Stimulated activated CD8-positive, alpha-beta memory T cell treated with anti-CD3 and anti-CD28 coated beads, Interleukin-4, amount 100 ng/mL, for 1 hour (primary cell): ENCODE data around the gene MRPL23.

Experiments
- DNase-seq, 2 donors: peaks; one replicate each; pipeline ENCODE4 v3.0.0-alpha.2; 2020; ENCODE audit warnings: low read depth in 2 of 2, low spot score in 1 of 2

The MRPL23 gene

GRCh38 chr11:1946812-1947484, at the start of gene MRPL23:
TSS of gene MRPL23 (plus strand) at chr11:1947332. CDS start at chr11:1947363, 31 bp downstream.
- no peak for DNase-seq

DNA sequence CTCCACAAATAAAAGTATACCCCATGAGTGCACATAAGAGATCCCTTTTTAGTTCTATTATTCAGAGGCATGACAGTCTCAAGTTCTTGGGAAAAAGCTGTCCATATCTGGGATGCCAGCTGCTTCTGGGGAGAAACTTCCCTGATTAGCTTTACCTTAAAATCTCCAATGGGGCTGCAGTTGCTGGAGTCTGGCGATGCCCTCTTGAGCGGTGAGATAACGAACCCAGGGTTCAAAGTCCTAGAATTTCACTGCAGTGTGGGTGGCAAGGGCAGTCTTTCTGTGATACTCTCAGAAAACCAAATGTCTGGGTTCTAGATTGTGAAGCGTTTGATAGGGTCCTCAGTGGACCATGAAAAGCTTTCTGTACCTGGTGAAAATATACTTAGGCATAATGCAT, 48.0 kb upstream of the MRPL23 start:
- no peak for DNase-seq

DNA sequence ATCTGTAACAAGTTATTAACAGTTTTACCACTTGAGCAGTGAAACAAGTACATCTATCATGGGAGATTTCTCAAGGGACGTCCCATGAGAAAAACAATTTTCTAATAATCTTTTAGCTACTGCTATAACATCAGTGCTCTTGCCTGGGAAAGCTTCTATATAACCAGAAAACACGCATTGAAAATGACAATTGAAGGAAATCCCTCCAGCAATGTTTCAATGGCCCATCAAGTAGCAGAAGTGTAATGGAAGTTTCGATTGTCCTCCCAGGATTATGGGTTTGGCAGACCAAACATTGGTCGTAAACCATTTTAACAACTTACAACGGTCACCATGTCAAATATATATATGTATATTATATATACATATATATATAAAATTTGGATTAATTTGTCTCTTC, 47.4 kb upstream of the MRPL23 start:
- no peak for DNase-seq

GRCh38 chr11:1906181-1906580, 41.0 kb upstream of the MRPL23 start:
- DNase-seq = no peak

- DNase-seq = no peak
These were observed 40.3 kb upstream of the MRPL23 start for GRCh38 chr11:1906611-1907423.

- DNase-seq = no peak
These were observed 38.5 kb upstream of the MRPL23 start for GRCh38 chr11:1908618-1909017.

DNA sequence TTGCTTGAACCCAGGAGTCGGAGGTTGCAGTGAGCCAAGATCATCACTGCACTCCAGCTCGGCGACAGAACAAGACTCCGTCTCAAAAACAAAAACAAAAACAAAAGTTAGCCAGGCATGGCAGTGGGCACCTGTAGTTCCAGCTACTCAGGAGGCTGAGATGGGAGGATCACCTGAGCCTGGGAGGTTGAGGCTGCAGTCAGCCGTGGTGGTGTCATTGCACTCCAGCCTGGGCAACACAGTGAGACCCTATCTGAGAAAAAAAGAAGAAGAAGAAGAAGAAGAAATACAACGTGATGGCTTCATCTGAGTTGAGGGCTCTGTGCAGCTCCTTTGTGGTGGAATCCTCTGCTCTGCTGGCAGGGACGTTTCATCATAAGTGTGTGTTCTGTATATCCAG, 37.6 kb upstream of the MRPL23 start:
- DNase-seq = no peak

DNA sequence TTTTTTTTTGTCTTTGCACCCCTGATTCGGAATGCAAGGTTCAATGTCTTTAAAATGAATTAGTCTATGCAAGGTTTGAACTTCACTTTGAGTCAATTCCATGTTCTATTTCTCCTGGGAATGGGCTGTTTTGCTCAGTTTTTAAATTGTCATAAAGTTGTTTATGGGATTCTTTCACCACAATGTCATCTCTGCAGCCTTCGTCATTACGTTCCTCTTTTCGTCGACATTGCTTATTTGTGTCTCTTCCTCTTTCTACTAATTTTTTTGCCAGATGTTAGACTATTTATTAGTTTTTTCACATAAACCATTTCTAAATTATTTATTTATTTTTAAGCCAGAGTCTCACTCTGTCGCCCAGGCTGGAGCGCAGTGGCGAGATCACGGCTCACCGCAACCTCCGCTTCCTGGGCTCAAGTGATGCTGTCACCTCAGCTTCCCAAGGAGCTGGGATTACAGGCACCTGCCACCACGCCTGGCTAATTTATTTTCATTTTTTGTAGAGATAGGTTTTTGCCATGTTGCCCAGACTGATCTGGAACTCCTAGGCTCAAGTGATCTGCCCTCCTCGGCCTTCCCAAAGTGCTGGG, 34.7 kb upstream of the MRPL23 start:
- no peak for DNase-seq

- DNase-seq = no peak
These were observed 33.7 kb upstream of the MRPL23 start for GRCh38 chr11:1913271-1914060.

DNA sequence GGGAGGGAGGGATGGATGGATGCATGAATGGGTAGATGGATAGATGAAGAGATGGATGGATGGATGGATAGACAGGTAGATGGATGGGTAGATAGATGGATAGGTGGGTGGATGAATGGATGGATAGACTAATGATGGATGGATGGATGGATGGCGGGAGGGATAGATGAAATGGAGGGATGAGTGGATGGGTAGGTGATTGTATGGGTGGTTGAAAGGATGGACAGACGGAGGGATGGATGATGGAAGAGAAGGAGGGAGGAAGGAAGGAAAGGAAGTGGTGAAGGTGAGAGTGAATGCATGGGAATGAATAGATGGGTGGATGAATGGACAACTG, 31.4 kb upstream of the MRPL23 start:
- DNase-seq = no peak

DNA sequence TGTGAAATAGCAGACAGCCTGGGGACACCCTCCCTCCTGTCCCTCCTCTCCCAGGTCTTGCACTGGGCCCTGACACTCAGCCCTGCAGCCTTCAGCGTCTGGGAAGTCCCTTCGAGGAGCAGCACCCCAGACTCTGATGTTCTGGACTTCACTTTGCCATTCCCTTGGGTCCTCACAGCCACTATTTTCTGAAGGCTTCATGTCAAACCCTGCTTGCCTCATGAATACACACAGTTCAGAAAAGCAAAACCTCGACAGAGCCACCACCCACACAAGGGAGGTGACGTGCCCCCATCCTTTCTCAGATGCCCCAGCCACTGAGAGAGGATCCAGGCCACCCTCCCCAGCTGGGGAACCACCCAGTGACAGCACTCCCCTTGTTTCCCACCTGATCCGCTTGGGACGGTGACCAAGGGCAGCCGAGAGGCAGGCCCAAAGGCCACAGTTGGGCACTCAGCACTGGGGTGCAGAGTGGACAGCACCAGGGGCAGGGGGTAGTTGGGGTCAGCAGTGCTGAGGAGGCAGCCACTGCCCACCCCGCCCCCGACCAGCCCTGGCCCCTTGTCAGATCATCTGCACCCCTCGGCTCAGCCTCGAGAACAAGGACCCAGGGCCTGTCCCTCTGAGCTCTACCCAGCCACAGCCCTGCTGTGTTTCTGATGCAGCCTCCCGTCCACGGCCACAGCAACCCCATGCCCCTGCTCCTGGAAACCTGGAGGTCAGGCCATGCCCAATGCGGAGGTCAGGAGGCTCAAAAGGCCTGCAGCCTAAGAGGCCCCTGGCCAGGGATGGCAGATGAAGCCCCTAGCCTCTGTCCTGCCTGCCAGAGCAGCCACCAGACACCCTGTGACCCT, 30.8 kb upstream of the MRPL23 start:
- DNase-seq = no peak

- no peak for DNase-seq
These were observed 30.1 kb upstream of the MRPL23 start for GRCh38 chr11:1916986-1917522.

GRCh38 chr11:1917523-1918435, 29.4 kb upstream of the MRPL23 start:
- no peak for DNase-seq

DNA sequence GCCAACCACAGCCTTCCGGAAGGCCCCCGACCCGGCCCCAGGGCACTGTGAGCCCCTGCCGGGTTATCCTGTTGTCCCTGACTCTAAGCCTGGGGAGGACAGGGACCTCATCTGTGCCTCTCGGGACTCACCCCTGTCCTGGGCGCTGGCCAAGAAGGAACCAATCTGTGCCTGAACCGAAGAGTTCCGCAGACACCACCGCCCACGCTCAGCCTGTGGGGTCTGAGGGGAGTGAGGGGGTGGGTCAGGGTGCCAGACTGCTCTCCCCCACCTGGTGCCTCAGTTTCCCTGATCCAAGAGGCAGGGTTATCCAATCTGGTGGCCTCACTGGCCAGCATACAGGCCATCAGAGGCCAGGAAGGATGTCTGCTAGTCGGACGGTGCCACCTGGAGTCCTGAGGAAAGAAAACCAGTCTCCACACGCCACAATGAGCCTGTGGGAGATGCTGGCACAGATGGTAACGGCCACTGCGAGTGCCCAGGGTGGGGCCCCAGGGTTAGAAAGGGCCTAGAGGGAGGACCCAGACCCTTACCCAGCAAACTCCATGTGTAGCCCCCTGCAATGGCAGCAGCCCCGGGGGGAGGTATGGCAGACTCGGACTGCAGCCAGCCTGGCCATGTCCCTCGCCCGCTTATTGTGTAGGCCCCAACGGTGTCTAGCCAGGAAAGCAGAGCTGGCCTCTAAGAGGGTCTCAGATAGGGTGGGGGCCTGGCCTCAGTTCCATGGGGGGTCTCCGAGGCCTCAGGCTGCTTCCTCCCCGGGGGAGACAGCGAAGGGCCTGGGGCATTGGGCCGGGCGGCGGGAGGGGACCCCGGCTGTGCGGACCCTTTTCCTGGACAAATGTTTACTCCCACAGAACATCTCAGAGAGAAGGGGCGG, 28.5 kb upstream of the MRPL23 start:
- DNase-seq = no peak

DNA sequence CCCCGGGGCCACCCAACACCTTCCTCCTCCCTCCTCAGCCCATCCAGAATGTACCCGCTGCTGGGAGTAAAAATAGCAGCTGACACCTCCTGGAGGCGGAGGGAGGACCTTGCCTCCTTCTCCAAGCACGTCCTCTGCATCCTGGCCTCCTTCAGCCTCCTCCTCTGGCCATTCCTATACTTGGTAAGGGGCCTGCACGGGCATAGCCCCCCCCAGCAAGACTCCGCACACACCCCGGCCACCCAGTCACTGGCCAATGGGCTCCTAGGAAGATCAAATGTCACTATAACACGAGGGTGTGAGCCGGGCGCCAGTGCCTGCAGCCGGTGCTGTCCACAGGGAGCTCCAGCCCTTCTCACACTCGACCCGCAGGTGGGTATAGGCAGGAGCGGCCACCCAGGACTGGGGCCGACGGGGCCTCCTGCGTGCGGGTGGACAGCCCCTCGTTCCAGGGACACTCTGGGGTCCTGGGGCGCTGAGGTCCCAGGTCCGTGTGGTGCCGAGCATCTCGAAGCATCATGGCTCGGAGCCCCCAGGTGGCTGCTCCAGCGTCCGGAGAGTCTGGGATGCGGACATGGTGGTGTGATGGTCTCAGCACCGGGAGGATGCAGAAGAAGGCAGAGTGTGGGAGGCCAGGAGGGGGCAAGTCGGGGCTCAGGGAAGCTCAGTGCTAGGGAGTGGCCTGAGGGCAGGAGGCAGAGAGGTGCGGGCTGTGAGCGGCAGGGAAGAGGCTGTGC, 27.6 kb upstream of the MRPL23 start, which contains the start of gene TNNT3:
TSS of gene TNNT3 (plus strand) at position 313 of the 737 bp plus-strand sequence. CDS start 3,172 bp downstream, outside the sequence.
- no peak for DNase-seq

DNA sequence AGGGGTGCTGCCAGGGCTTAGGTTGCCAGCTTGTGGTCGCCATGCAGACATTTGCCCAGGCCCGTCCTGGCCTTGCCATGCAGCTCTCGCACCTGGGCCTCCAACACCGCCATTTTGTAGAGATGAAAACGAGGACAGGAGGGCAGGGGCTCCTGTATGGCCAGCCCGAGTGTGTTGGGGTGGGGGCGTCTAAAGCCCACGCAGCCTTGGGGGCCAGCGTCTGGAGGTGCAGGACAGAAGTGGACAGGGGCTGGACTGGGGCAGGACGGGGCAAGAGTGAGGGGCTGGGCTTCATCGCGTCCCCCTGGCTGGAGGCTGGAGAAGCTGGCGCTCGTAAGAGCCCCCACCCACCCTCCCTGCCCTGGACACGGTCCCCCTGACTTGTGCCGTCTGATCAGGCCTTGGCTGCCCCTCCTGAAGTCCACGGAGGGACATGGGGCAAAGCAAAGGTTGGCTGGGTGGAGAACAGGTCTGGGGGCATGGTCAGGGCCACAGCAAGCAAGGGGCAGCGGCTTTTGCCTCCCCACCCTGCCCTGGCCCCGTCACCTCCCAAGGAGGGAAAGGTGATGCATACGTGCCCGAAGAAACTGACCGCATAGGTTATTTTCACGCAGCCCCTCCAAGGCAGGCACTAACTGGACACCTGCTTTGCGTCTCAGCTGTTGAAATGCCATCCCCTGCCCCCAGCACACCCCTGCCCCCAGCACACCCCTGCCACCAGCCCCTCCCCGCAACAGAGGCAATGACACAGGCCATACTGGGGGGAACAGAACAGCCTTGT, 26.8 kb upstream of the MRPL23 start:
- no peak for DNase-seq
